HG03571 (cell line): ENCODE data around the gene SIK3.

Source experiments
- ATAC-seq: cut with Tn5 transposase; IDR thresholded peaks from one replicate; pipeline ENCODE4 v1.9.1; 2021; ENCODE audit not compliant: unreplicated experiment

Gene SIK3

GRCh38 chr11:116972691-116973090 lies 125.5 kb downstream of the SIK3 start:
- ATAC-seq: no peak

GRCh38 chr11:116970485-116971292 lies 127.5 kb downstream of the SIK3 start:
- no peak for ATAC-seq

DNA sequence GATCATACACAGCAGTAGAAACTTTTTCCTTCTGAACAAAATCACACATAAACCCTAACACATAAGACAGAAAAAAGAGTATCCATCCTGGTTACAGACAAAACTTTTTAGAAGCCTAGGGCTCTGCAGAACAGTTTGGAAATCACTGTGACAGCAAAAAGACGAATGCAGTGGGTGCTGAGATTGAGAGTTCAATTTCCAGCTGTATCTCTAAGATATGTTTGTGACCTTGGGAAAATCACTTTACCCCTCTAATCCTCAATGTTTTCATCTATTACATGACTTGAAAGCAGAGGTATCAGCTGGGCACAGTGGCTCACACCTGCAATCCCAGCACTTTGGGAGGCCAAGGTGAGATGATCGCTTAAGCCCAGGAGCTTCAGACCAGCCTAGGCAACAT lies 128.5 kb downstream of the SIK3 start:
- no peak for ATAC-seq

GRCh38 chr11:116964269-116964668 lies 134.0 kb downstream of the SIK3 start:
- no peak for ATAC-seq

GRCh38 chr11:116963813-116964212 lies 134.4 kb downstream of the SIK3 start:
- ATAC-seq: no peak

- no peak for ATAC-seq
These were observed 136.1 kb downstream of the SIK3 start for GRCh38 chr11:116962108-116962507.

DNA sequence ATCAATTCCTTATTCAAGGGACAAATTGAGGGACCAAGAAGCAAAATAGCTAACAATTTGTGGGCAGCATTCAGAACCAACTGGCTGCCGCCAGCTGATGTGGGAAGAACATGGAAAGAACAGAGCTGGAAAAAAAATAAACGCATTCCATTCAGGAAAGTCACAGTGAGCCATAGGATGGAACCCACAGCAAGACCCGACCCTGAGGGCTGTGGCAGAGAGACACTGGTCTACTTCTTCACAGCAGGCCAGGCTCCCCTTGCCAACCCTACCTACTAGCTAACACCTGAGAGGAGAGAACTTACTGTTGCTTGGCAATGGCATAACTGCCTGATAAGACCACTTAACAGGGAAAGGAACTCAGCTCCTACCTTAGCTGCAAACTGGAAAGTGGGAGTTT lies 137.3 kb downstream of the SIK3 start:
- no peak for ATAC-seq

- no peak for ATAC-seq
These were observed 140.0 kb downstream of the SIK3 start for GRCh38 chr11:116958246-116958645.

DNA sequence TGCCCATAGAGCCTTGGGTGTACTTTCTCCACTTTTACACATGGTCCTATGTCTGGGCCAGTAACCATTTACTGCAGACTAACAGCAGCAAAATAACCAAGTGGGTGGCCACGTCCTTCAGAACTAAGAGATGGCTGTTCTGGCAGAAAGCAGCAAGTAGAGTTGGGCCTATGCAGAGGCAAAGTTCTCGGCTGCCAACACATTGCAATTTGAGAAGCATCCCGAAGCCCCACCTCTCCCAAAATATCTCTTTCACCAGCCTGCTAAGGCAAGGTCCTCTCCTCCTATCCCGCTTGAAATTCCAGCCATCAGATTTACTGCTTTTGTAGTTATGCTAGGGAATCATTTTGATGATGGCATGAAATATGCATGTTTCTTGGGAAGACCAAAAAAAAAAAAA lies 142.3 kb downstream of the SIK3 start:
- ATAC-seq: no peak

- no peak for ATAC-seq
These were observed 142.7 kb downstream of the SIK3 start for GRCh38 chr11:116955548-116955947.

DNA sequence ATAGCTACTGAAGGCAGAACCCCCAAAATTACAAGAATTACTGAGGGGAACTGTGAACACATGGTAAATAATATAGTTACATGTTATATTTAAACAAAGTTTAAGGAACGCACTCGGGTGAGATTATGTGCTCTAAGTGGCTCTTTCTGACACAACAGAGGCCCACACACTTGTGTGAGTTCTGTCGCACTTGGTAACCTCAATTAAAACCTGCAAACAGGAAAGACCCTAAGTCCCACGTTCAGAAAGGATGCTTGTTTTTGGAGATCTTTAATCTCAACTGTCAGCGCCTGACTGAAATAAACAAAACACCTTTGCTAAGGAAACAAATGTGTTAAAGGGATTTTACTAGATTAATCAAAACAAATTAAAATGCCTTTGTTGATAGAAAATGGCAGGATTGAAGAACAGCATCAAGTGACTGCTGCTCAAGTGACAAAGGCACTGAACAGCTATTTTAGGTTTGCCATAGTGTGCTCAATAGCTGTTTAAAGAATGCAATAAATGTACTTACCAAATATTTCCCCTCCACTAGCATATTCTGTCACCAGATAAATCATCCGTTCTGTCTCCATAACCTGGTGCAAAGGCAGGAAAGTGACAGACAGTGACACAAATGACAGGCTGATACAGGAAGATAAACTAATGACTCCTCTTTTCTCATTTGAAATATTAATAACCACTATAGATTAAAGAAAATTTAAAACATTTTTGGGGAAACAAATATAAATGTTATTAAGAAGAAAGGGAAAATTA lies 144.5 kb downstream of the SIK3 start:
- no peak for ATAC-seq

- ATAC-seq: no peak
These were observed 146.5 kb downstream of the SIK3 start for GRCh38 chr11:116951762-116952161.

GRCh38 chr11:116950210-116950609 lies 148.0 kb downstream of the SIK3 start:
- no peak for ATAC-seq

- ATAC-seq: no peak
These were observed 149.8 kb downstream of the SIK3 start for GRCh38 chr11:116948391-116948790.

DNA sequence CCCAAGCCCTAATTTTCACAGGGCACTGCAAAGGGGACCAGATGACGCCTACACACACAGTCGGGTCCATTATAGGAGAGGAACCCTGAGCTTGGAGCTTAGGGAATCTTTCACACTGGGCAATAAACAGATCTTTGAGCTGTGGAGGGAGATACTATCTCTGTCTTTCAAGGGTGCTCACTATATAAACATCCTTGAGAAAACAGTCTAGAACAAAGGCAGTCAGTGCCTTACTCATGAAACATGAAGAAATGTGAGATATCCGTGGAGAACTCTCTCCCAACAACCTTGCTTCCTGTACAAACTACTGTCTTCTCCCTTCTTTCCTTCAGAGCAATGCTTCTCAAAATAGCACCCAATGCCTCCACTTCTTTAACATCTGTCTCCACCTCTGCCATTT lies 151.8 kb downstream of the SIK3 start:
- ATAC-seq: no peak

DNA sequence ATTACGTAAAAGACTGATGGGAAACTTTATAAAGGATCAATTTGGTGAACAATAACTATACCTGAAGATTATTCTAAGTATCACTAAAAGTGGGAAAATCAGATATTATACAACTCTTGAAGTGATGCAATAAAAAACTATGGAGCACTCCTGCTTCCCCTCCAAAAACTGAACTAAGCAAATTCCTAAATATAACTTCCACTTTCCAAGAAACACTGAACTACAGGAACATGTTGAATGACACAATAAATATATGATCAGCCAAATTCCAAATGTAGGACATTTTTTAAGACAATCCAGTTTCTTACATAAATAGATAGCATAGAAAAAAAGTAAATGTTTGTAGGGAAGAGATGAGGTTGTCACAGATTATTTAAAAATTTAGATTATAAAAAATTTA lies 158.7 kb downstream of the SIK3 start:
- no peak for ATAC-seq

DNA sequence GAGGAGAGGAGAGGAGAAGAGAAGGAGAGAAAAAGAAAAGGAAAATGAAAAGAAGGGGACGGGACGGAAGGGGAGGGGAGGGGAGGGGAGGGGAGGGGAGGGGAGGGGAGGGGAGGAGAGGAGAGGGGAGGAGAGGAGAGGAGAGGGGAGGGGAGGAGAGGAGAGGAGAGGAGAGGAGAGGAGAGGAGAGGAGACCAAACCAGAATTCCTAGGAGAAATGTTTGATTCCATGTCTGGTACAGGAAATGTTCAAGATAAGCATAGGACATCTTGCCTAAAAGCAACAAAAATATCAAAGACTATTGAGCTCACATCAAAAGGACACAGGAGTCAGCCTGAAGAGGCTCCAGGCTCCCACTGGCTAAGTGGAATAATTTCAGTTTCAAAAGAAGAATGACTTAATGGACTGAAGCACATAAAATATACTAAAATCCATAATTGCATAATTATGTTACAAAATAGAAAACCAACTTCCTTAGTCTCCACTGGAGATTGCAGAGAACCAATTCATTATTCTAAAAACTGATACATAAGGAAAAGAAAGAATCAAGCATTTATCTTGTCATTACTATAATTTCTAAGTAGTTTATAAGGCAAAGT lies 159.7 kb downstream of the SIK3 start:
- no peak for ATAC-seq

GRCh38 chr11:116936754-116937446 lies 161.3 kb downstream of the SIK3 start:
- no peak for ATAC-seq

DNA sequence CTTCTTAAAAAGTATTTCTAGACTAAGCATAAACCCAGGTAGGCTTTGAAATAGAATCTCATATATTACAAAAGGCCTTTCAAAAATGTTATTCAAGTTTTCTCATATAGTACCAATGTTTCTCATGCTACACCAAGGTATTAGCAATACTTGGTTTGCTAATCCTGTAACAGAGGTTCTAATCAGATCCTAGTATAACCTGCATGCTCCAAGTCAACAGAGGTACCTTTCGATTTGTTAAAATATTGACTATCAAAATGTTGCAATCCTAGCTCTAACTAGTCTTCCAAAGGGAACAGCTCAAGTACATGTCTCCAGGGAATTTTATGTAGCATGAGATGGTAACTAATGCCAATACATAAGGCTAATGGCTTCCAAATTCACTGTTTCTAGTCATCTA lies 162.7 kb downstream of the SIK3 start:
- ATAC-seq: no peak

DNA sequence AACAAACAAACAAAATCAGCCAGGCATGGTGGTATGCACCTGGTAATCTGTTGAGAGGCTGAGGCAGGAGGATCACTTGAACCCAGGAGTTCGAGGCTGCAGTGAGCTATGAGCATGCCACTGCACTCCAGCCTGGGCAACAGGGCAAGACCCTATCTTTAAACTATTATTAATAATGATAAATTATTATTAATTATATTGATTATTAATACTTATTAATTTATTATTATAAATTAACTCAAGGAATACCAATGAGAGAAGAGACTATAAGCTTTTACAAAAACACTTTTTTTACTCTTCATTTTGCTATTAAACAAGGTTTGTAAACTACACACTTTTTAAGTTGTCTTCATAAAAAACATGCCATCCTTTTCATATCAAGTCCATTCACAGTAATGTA lies 163.1 kb downstream of the SIK3 start:
- no peak for ATAC-seq

GRCh38 chr11:116933961-116934360 lies 164.3 kb downstream of the SIK3 start:
- no peak for ATAC-seq
